Tibial artery (tissue), 4 donors: ENCODE measurements around the gene LIN52.

ENCODE experiments used
- DNase-seq, 2 donors: peaks; one replicate each; pipeline ENCODE4 v3.0.0-alpha.2; 2019
- H3K27ac ChIP-seq, 2 donors: fragments of 200-600 bp; sonication (generic) in 1 of 2; 1 replicate in 1 of 2; 2 replicates in 1 of 2; pipeline ENCODE4 v1.5.1; 2018 to 2019; ENCODE audit warnings: mild to moderate bottlenecking in 1 of 2
- H3K27me3 ChIP-seq, 2 donors: fragments of 200-600 bp; sonication (generic) in 1 of 2; one replicate each; pipeline versions ENCODE4 v1.5.1 to v1.6.0; 2016 to 2019
- H3K36me3 ChIP-seq, 3 donors: fragments of 200-600 bp; sonication (generic) in 2 of 3; one replicate each; pipeline ENCODE4 v1.5.1; 2016 to 2019; ENCODE audit warnings: mild to moderate bottlenecking in 2 of 3
- H3K4me1 ChIP-seq, 4 donors: fragments of 200-600 bp; sonication (generic) in 2 of 4; 1 replicate in 3 of 4; 2 replicates in 1 of 4; pipeline ENCODE4 v1.5.1; 2016 to 2019
- H3K4me3 ChIP-seq, 2 donors: fragments of 200-600 bp; sonication (generic) in 1 of 2; 1 replicate in 1 of 2; 2 replicates in 1 of 2; pipeline ENCODE4 v1.5.1; 2018 to 2019; ENCODE audit warnings: mild to moderate bottlenecking in 2 of 2
- H3K9me3 ChIP-seq, 3 donors: fragments of 200-600 bp; sonication (generic) in 1 of 3; one replicate each; pipeline ENCODE4 v1.5.1; 2016 to 2019
- intact Hi-C: fragments of 100-400 bp; cut with DNase I; formaldehyde crosslinking; loops from one replicate; pipeline ENCODE4 v1.15.0; 2023; ENCODE audit warnings: low total_unique reads
- TF ChIP-seq, protein P1 (sequence below), 2 experiments: fragments of 200-600 bp in 1 of 2; fragments of 450-650 bp in 1 of 2; IDR thresholded peaks; one replicate each; pipeline ENCODE4 v1.5.1; 2017 to 2019; ENCODE audit warnings: antibody characterized with exemption in 2 of 2, mild to moderate bottlenecking in 1 of 2, moderate library complexity in 1 of 2

The LIN52 gene

DNA sequence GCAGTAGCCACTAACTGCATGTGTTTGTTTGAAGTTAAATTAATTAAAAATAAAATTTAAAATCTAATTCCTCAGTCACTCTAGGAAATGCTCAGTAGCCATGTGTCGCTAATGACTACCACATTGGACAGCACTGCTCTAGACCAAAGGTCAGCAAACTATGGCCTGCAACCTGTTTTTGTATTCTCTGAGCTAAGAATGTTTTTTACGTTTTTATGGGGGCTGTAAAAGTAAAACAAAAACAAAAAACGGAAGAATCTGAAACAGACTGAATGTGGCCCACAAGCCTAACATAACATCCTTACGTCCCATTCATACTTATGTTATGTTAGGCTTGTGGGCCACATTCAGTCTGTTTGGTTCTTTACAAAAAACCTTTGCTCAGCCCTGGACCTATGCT, 57.8 kb downstream of the LIN52 start:
- no peak for DNase-seq
- intact Hi-C loops, result no loop called here
- H3K4me1 ChIP-seq, result no peaks in the 10 kb centered on the region
- no peak overlapping the region for H3K4me3 ChIP-seq
- no peak overlapping the region for H3K27ac ChIP-seq
- TF ChIP-seq, protein P1, sequence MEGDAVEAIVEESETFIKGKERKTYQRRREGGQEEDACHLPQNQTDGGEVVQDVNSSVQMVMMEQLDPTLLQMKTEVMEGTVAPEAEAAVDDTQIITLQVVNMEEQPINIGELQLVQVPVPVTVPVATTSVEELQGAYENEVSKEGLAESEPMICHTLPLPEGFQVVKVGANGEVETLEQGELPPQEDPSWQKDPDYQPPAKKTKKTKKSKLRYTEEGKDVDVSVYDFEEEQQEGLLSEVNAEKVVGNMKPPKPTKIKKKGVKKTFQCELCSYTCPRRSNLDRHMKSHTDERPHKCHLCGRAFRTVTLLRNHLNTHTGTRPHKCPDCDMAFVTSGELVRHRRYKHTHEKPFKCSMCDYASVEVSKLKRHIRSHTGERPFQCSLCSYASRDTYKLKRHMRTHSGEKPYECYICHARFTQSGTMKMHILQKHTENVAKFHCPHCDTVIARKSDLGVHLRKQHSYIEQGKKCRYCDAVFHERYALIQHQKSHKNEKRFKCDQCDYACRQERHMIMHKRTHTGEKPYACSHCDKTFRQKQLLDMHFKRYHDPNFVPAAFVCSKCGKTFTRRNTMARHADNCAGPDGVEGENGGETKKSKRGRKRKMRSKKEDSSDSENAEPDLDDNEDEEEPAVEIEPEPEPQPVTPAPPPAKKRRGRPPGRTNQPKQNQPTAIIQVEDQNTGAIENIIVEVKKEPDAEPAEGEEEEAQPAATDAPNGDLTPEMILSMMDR (IDR thresholded peaks at IDR 0.05), result no peak
- no peaks in the 10 kb centered on the region for H3K9me3 ChIP-seq
- H3K36me3 ChIP-seq, result no peaks in the 10 kb centered on the region
- no peaks in the 10 kb centered on the region for H3K27me3 ChIP-seq

DNA sequence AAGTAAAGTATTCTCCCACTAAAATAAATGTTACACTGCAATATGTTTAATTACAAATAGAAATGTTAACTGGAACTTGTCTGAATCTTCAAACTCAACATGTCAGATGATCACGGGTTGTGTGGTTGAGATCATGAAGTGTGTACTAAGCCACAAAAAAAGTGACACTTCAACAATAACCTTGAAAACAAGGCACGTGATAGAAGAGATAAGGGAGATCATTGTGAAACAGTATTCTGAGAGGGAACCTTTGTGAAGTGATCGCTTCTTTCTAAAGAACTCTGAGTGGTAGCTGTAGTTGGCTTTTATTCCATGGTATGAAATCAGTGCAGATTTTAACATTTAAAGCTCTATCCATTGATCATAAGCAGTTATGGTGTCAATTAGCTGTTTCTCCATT, 60.0 kb downstream of the LIN52 start:
- DNase-seq, result no peak
- no peak overlapping the region for H3K27ac ChIP-seq
- no peaks in the 10 kb centered on the region for H3K4me1 ChIP-seq
- H3K4me3 ChIP-seq, result no peak overlapping the region
- H3K36me3 ChIP-seq, result no peaks in the 10 kb centered on the region
- no peaks in the 10 kb centered on the region for H3K27me3 ChIP-seq
- no peaks in the 10 kb centered on the region for H3K9me3 ChIP-seq
- TF ChIP-seq, protein P1 (IDR thresholded peaks at IDR 0.05), result no peak
- intact Hi-C loops, result no loop called here

DNA sequence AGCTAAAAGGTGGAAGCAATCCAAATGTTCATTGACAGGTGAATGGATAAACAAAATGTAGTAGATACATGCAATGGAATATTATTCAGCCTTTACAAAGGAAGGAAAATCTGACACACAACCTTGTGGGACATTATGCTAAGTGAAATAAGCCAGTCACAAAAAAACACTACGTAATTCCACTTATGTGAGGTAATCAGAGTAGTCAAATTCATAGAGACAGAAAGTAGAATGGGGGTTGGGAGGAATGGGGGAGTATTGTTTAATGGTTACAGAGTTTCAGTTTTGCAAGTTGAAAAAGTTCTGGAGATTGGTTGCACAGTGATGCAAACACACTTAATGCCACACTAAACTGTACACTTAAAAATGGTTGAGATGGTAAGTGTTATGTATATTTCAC, 62.8 kb downstream of the LIN52 start:
- Histone ChIP-seq H3K9me3 (no peaks in the 10 kb centered on the region), H3K4me3 (no peak overlapping the region), H3K36me3 (no peaks in the 10 kb centered on the region), H3K4me1 (no peaks in the 10 kb centered on the region), H3K27me3 (no peaks in the 10 kb centered on the region), H3K27ac (no peak overlapping the region)
- TF ChIP-seq, protein P1 (IDR thresholded peaks at IDR 0.05), result no peak
- intact Hi-C loops, result no loop called here
- DNase-seq, result no peak

DNA sequence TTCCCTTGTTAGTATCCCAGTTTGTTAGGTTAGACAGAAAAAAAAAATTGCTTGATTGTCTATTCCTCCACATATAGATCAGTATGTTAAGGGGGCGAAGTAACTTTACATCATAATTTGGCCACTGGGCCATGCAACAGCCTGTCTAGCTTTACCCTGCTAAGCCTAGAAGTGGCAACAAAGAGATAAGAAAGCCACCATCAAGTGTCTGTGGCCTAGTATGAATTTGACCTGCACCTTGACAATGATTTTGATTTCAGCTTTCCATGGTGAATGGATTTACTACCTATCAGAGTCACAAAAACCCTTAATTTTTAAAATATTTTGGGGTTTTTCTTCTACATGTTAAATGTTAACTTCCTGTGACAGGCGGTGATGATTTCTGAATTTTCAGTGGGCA, 63.9 kb downstream of the LIN52 start:
- Histone ChIP-seq H3K27me3 (no peaks in the 10 kb centered on the region), H3K9me3 (no peaks in the 10 kb centered on the region), H3K4me3 (no peak overlapping the region), H3K27ac (no peak overlapping the region), H3K36me3 (no peaks in the 10 kb centered on the region), H3K4me1 (no peaks in the 10 kb centered on the region)
- intact Hi-C loops, result no loop called here
- no peak for DNase-seq
- TF ChIP-seq, protein P1 (IDR thresholded peaks at IDR 0.05), result no peak

DNA sequence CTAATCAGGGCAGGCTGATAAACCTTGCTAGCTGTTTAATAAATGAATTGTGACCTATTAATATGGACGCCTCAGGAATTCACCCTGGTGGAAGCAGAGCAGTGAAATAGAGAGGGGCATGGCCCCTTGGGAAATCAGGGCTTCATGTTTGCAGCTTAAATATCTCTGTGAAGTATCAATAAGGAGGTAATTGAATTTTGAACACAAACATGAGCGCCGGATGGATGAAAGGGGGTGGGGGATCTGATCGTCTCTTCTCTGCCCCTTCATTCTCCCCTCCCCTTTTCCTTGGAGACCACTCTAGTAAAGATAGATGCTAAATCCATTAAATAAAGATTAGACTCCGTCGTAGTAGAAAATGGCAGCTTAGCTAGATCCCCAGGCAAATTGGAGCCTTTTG, 70.5 kb downstream of the LIN52 start:
- H3K27ac ChIP-seq, result no peak overlapping the region
- intact Hi-C loops, result no loop called here
- no peaks in the 10 kb centered on the region for H3K4me1 ChIP-seq
- H3K27me3 ChIP-seq, result no peaks in the 10 kb centered on the region
- no peak overlapping the region for H3K4me3 ChIP-seq
- H3K36me3 ChIP-seq, result no peaks in the 10 kb centered on the region
- no peak for DNase-seq
- no peaks in the 10 kb centered on the region for H3K9me3 ChIP-seq
- TF ChIP-seq, protein P1 (IDR thresholded peaks at IDR 0.05), result no peak

DNA sequence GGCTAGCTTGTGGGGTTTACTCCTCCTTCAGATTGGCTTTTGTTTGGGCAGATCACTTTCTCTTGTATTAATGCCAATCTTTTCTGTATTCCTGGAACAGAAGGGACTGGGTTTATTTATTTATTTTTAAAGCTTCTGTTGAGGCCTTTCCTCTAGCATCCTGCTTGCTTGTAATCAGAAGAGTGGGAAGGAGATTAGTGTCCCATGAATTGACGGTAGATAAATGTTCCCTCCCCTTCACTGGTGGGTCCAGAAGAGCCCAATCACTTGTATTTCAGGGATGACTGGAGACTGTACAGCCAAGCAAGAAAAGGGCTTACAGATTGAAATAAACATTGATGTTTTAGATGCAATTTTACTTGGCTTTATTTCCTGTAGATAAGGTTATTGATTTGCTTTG, 71.0 kb downstream of the LIN52 start:
- no peak overlapping the region for H3K27ac ChIP-seq
- H3K9me3 ChIP-seq, result no peaks in the 10 kb centered on the region
- intact Hi-C loops, result no loop called here
- H3K27me3 ChIP-seq, result no peaks in the 10 kb centered on the region
- no peak overlapping the region for H3K4me3 ChIP-seq
- H3K4me1 ChIP-seq, result no peaks in the 10 kb centered on the region
- no peaks in the 10 kb centered on the region for H3K36me3 ChIP-seq
- no peak for DNase-seq
- TF ChIP-seq, protein P1 (IDR thresholded peaks at IDR 0.05), result no peak
